HG03280 (cell line): ENCODE results near the gene TPRG1.

Experiments used
- ATAC-seq: cut with Tn5 transposase; IDR thresholded peaks from one replicate; pipeline ENCODE4 v1.9.1; 2021; ENCODE audit warnings: mild to moderate bottlenecking, moderate library complexity; ENCODE audit not compliant: unreplicated experiment

The TPRG1 gene

DNA sequence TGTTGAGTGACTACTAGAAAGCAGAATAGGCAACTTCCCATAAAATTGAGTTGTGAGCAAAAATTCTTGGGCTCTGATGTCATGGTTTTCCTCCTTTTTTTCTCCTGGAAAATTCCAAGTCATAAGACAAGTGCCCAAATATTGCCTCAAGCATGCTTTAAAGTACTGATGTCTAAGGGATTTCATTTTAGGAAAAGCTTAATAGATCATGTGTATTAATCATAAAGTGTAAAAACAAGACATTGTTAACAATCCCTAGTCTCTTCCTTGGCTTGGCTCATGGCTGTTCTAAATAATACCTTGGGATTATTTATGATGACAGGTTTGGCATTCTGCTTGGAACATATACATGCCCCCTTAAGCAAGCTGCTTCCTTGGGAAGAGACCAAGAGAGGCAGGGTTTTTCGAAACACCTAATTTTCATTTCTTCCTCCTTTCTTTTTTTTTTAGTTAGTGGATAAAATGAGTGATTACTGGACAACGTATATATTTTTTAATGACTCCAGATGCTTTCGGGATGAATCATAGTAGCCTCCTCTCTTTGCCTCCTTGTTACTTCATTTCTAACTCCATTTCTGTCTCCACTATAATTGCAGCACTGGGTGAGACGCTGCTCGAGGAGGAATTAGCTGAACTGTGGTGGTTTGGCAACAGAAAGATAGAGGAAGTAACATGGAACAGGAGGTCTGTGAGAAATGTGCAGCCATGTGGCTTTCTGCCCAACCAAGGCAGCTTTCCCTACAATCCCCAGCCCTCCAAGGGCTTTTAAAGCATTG is 104.9 kb downstream of the TPRG1 start:
- no peak for ATAC-seq

DNA sequence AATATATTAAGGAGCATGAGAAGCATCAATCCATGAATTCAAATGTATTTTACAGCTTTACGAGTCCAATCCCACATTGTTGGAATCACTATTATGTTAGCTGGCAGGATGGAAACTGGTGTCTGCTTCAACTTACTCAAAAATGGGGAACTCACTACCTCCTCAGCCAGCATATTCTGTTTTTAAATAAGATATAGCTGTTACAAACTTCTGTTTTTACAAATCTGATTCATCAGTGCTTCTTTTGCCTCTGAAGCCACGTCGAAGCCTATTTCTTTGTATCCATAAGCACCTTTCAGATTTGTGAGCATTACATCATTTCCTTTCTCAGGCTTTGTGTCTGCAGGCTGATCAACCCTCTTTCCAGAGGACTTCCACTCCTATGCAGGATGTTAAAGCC is 105.9 kb downstream of the TPRG1 start:
- no peak for ATAC-seq

GRCh38 chr3:189278221-189278620 is 106.5 kb downstream of the TPRG1 start:
- ATAC-seq = no peak

DNA sequence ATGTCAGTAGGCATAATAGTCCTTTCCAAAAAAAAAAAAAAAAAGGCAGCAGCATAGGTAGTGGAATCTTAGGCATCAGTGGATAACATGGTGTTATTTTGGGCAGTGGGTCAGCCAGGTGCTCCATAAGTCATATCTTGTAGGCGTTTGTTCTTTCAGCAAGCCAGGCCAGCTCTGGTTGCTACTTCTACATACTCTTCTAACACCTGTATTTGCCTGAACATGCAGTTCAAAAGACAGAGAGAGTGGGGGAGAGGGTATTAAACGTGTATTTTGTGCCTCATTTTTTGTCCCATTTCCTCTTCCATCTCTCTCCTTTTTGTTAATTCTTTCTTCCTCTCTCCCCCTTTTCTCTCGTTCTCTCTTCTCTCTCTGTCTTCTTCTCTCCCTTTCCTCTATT is 110.4 kb downstream of the TPRG1 start:
- no peak for ATAC-seq

DNA sequence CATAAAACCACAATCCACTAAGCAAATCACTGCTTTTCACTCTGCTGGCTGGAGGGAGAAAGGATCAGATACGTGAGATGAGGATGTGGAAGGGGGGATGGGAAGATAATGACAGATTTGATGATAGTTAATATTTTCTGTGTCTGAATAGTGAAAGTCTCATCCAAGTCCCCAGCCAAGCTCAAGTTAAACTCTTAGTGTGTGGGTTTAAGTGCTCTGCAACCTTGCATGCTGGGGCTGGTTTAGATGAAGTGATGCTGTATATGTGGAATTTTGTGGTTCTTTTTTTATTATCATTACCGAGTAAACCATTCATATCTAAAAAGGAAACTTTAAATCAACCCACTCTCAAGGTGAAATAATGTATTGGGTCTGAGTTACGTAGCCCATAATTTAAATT is 111.0 kb downstream of the TPRG1 start:
- ATAC-seq = no peak

DNA sequence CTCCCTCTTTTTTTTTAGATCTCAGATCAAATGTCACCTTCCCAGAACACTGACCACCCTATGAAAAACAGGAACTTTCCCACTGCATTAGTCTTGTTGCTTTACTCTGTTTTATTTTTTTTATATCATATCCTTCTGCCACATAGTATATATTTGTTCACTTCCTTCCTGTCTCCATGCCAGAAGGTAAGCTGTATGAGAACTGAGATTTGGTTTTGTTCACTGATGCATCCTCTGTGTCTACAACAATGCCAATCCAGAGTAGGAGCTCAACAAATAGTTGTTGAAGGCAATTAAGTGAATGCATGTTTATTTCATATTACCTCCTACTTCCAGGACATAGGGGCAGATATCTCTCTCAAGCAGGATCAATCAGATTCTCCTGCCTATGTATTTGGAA is 114.4 kb downstream of the TPRG1 start:
- no peak for ATAC-seq

- no peak for ATAC-seq
These were observed 115.1 kb downstream of the TPRG1 start for GRCh38 chr3:189286916-189287315.

GRCh38 chr3:189288348-189289235 is 116.8 kb downstream of the TPRG1 start:
- peak; percentile 95 for ATAC-seq

GRCh38 chr3:189289251-189289650 is 117.5 kb downstream of the TPRG1 start:
- no peak for ATAC-seq

- no peak for ATAC-seq
These were observed 121.1 kb downstream of the TPRG1 start for GRCh38 chr3:189292667-189293484.

DNA sequence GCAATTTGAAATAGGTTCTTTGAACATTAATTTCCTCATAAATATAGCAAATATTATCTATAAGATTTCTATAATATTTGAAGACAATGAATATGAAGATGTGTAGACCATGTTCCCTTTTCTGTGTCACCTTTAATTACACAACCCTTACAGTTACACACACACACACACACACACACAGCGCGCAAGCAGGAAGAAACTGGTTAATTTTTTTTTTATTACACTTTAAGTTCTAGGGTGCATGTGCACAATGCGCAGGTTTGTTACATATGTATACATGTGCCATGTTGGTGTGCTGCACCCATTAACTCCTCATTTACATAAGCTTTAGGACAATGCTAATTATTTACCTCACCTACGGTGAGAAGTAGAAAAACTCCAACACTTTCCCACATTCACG is 122.9 kb downstream of the TPRG1 start:
- no peak for ATAC-seq

DNA sequence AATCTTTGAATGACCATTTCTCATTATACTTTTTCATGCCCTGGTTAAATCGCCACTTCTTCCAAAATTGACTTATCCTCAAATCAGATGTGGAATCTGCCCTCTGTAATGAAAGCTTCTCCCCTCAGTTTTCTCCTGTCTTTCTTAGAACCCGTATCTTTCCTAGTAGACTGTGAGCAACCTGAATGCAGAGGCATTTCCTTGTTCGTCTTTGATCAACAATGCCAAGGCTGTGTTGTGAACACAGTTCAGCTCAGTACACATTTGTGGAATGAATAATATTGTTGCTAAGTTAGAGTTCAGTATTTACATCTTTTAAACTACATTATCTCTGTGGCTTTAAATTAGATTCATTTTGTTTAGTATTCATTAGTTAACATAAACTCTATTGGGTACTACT is 123.3 kb downstream of the TPRG1 start:
- no peak for ATAC-seq

GRCh38 chr3:189297932-189298331 is 126.2 kb downstream of the TPRG1 start:
- ATAC-seq = no peak

DNA sequence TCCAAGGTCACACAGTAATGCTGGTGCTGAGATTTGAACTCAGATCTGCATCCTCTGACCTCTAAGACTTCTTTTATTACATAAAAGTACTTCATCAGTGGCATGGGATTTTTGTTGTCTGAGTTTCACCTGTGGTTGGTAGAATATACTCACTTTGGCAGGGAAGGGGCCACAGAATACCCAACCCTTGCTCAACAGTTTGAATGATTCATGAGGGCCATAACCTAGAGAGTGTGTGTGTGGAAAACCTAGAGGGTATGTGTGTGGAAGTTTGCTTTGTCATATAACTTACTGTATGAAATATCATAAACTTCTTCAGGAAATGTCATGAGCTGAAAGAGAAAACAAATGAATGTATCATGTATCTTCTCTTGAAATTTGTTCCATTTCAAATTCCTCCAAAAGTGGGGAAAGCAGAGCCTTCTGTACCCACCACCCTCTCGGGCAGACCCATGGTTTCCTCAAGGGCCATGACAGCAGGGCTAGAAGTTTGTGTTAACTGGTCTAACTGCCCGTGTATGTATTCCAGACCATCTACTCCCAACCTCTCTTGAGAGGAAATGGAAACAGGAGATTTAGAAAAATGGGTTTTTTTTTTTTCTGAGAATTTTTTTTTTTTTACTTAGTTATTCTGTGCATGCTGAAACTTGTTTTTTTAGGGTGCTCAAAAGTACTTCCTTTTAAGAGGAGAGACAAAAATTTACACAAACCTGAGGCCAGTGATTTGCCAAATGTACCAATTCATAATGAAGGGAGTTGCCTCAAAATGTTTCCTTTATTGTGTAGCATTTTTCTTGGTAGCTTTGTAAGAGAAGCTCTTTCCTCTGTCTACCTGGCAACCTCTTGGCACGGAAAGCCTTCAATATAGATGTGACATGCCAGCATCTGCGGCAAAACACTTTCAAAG is 127.0 kb downstream of the TPRG1 start:
- ATAC-seq = no peak

DNA sequence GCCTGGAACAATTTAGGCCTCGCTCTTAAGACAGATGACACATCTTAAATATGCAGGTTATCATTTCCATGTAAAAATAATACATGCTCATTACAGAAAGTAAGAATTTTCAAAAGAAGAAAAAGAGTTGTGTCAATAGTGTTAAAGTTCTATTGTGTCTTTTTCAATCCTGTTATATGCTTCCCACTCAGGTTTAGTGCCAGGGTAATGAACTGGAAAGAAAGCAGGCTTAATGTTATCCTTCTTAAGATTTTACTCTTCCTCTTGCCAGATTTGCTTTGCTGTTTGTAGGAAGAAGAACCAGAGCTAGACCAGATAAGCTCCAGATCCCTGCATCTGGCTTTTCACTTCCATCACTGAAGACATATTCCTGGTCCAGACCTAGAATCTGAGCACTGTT is 128.6 kb downstream of the TPRG1 start:
- no peak for ATAC-seq

DNA sequence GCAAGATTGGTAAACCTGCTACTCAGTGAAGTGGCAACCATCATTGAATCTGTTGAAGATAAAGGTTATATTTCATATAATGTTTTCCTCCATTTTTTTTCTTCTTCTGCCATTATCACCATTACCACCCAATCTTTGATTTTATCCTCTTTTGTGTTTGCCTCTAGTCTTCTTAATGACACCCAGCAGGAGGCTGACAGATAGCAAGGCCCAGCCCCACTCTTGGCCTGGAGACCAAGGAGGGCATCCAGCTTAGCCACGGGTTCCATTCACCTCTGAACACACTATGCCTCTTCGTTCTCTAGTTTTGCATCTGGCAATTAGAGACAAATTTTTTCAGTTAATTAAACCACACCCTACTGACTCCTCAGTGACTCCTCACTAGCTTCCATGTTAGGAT is 129.7 kb downstream of the TPRG1 start:
- ATAC-seq = no peak

DNA sequence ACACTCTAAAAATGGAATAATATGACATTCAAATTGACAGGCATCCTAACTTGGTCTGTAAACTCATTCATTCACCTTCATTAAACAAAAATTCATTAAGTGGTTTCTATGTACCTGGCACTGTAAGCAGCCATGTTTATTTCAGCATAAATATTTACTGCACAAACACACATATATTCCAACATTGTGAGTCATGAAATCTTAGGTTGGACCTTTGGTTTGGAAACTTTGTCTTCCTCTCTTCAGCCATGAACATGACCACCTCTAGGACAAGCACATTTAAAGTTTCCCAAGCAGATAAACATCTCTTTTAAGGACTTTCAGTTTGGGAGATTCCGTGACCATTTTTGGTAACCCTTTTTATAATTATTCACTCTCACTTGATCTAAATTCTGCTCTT is 131.8 kb downstream of the TPRG1 start:
- ATAC-seq = no peak

DNA sequence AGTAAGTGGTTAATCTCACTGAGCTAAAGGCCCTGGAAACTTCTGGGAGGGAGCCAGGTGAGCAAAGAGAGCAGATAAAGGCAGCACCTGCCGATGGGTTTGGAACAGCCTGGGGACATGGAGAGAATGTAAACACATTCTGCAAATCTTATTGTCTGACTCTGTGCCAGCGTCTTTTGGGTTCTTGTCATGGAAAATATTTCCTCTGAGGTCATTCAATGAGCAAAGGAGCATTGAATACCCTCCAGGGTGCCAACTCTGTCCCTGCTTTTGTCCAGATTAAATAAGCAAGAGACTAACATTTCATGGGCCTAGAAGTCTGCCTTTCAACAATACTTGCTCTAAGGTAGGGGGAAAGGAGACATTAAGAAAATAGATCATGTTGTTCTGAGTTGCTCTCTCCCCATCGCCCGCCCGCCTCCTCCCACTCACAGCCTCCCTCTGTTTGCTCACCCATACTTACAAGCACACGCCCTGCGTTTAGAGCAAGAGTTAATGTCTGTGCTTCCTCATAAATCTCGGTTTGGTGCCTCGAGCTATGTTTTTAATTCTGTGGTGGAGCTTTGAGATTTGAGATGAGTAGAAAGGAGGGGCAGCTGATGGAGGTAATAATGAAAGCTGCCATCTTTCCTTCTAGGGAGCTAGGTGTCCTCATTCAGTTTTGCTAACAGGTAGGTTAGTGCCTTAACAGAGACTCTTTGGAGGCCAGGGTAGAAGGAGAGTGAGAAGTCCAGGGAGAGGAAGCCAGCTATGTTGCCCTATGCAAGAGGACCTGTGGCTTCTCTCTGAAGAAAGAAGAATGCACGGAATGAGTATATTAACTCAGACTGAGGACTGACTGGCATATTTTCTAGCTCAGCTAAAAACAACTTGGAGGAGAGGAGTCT is 132.9 kb downstream of the TPRG1 start:
- no peak for ATAC-seq

DNA sequence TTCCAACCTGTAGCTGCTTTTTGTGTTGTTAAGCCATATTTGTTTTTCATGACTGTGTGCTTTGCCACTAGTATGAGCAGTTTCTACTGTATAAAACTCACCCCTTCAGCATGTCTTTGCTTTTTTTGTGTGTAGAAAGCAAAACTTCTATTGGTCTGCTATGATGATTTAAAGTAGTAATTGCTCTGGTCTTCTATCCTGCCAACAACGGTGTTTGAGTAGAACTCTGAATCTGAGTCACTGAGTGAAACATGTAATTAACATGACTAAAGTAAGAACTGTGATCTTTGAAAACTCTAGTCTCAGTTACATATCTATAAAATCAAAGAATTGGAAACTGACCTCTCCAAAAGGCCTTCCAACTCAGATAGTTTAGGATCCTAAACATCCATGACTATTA is 133.6 kb downstream of the TPRG1 start:
- peak; percentile 61 for ATAC-seq
